Tibial artery (tissue), 4 donors: ENCODE measurements around the gene BRAF.
"Not testable (repeated sequence)": the region's sequence is repeated elsewhere in the genome, so short reads cannot be mapped to it uniquely, and the experiment has no call there.

Experiments
- DNase-seq, 2 donors: peaks; one replicate each; pipeline ENCODE4 v3.0.0-alpha.2; 2019
- H3K27ac ChIP-seq, 2 donors: fragments of 200-600 bp; sonication (generic) in 1 of 2; 1 replicate in 1 of 2; 2 replicates in 1 of 2; pipeline ENCODE4 v1.5.1; 2018 to 2019; ENCODE audit warnings: mild to moderate bottlenecking in 1 of 2
- H3K27me3 ChIP-seq, 2 donors: fragments of 200-600 bp; sonication (generic) in 1 of 2; one replicate each; pipeline versions ENCODE4 v1.5.1 to v1.6.0; 2016 to 2019
- H3K36me3 ChIP-seq, 3 donors: fragments of 200-600 bp; sonication (generic) in 2 of 3; one replicate each; pipeline ENCODE4 v1.5.1; 2016 to 2019; ENCODE audit warnings: mild to moderate bottlenecking in 2 of 3
- H3K4me1 ChIP-seq, 4 donors: fragments of 200-600 bp; sonication (generic) in 2 of 4; 1 replicate in 3 of 4; 2 replicates in 1 of 4; pipeline ENCODE4 v1.5.1; 2016 to 2019
- H3K4me3 ChIP-seq, 2 donors: fragments of 200-600 bp; sonication (generic) in 1 of 2; 1 replicate in 1 of 2; 2 replicates in 1 of 2; pipeline ENCODE4 v1.5.1; 2018 to 2019; ENCODE audit warnings: mild to moderate bottlenecking in 2 of 2
- H3K9me3 ChIP-seq, 3 donors: fragments of 200-600 bp; sonication (generic) in 1 of 3; one replicate each; pipeline ENCODE4 v1.5.1; 2016 to 2019
- intact Hi-C: fragments of 100-400 bp; cut with DNase I; formaldehyde crosslinking; loops from one replicate; pipeline ENCODE4 v1.15.0; 2023; ENCODE audit warnings: low total_unique reads
- TF ChIP-seq, protein P1 (sequence below), 2 experiments: fragments of 200-600 bp in 1 of 2; fragments of 450-650 bp in 1 of 2; IDR thresholded peaks; one replicate each; pipeline ENCODE4 v1.5.1; 2017 to 2019; ENCODE audit warnings: antibody characterized with exemption in 2 of 2, mild to moderate bottlenecking in 1 of 2, moderate library complexity in 1 of 2

BRAF gene

DNA sequence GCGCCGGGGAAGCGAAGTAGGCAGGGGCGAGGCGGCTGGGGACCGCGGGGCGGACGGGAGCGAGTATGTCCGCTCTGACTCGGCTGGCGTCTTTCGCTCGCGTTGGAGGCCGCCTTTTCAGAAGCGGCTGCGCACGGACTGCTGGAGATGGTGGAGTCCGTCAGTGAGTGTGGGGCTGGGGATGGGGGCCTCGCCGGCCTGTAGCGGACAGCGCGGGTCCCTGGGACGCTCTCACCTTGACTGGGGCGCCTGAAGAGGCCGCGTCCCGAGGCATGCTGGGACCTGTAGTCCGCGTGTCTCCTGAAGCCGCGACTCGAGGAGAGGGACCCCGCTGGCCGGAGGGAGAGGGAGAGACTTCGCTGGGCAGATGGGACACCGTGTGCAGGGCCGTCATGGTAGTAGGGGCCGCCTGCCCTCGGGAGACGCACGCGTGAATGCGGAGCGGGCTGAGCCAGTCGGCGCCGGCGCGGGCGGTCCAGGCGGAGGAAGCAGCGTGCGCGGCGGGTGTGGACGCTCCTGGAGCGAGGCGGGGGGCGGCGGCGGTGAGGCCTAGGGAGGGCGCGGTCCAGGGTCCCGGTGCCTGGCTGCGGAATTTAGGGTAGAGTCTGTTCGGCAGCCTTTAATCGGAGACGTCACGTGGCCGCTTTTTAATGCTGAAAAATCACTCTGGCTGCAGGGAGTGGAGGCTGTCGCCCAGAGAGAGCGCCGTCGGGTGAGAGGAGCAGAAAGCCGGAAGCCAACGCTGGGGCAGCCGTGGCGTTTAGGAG is 227.9 kb downstream of the BRAF start, which contains the start of gene NDUFB2:
Gene NDUFB2, plus strand, starts transcription at position 29 of the 767 bp plus-strand sequence. Its CDS starts 37 bp downstream, at position 66.
- H3K36me3 ChIP-seq, result peaks cover 0 to 21% (median 0%) of the 10 kb centered on the region in 3 donors
- H3K4me3 ChIP-seq, result peak within 1 kb of the TSS; percentile 66 to 95
- peak within 1 kb of the TSS; percentile 85 to 95 for H3K27ac ChIP-seq
- TF ChIP-seq, protein P1, sequence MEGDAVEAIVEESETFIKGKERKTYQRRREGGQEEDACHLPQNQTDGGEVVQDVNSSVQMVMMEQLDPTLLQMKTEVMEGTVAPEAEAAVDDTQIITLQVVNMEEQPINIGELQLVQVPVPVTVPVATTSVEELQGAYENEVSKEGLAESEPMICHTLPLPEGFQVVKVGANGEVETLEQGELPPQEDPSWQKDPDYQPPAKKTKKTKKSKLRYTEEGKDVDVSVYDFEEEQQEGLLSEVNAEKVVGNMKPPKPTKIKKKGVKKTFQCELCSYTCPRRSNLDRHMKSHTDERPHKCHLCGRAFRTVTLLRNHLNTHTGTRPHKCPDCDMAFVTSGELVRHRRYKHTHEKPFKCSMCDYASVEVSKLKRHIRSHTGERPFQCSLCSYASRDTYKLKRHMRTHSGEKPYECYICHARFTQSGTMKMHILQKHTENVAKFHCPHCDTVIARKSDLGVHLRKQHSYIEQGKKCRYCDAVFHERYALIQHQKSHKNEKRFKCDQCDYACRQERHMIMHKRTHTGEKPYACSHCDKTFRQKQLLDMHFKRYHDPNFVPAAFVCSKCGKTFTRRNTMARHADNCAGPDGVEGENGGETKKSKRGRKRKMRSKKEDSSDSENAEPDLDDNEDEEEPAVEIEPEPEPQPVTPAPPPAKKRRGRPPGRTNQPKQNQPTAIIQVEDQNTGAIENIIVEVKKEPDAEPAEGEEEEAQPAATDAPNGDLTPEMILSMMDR (IDR thresholded peaks at IDR 0.05), result peak in 1 of 2 experiments; percentile 14
- peaks cover 0 to 25% (median 15%) of the 10 kb centered on the region in 4 donors for H3K4me1 ChIP-seq
- no peaks in the 10 kb centered on the region for H3K9me3 ChIP-seq
- intact Hi-C loops, result no loop called here
- H3K27me3 ChIP-seq, result no peaks in the 10 kb centered on the region
- peak; percentile 68 to 80 for DNase-seq

DNA sequence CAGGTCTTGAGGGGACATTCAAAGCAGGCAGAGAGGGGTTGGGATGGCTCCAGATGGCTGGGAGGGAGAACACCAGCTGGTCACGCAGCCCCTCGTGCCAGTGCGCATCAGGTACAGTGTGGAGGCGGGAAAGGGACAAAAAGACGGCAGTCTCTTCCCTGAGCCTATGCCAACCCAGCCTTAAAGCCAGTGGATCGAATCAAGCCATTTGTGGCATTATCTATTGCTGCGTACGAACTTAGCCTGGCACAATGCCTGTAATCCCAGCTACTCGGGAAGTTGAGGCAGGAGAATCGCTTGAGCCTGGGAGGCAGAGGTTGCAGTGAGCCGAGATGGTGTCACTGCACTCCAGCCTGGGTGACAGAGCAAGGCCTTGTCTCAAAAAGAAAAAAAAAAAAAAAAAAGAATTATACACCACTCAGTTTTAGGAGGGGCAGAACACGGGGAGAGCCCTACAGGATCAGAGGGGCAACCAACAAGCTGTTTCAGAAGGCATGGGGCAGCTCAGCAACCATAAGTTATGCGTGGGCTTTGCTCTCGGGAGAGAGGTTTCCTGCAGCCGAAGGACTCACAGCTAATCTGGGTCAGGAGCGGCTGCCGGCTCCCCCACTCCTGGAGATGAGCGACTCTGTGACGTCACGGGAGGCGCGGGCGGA is 228.6 kb downstream of the BRAF start:
- H3K36me3 ChIP-seq, result peaks cover 0 to 28% (median 0%) of the 10 kb centered on the region in 3 donors
- H3K27ac ChIP-seq, result peak overlapping the region; percentile 85 to 95
- no peaks in the 10 kb centered on the region for H3K9me3 ChIP-seq
- H3K4me3 ChIP-seq, result peak overlapping the region; percentile 66 to 95
- H3K4me1 ChIP-seq, result peaks cover 0 to 25% (median 15%) of the 10 kb centered on the region in 4 donors
- intact Hi-C loops, result no loop called here
- TF ChIP-seq, protein P1 (IDR thresholded peaks at IDR 0.05), result no peak
- DNase-seq, result peak; percentile 95 to 96
- no peaks in the 10 kb centered on the region for H3K27me3 ChIP-seq

DNA sequence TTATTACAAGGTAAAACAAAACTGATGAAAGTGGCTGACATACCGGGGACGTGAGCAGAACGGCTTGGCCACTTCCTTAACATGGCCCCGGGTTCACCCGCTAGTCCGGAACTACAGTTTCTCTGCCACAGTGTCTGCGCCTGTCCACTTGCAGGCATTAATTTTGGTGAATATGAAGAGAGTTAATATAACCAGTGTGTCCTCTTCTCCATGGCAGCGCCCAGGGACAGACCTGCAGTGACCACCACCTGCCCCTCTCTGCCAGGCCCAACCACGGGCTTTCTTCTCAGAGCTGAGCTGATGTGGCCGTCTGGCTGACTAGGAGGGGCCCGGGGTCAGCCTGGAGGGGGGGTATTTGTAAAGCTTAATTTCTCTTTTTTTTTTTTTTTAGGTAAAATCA is 229.3 kb downstream of the BRAF start:
- Histone ChIP-seq H3K36me3 (peaks cover 0 to 36% (median 3%) of the 10 kb centered on the region in 3 donors), H3K4me3 (no peak overlapping the region)
- intact Hi-C loops, result no loop called here

DNA sequence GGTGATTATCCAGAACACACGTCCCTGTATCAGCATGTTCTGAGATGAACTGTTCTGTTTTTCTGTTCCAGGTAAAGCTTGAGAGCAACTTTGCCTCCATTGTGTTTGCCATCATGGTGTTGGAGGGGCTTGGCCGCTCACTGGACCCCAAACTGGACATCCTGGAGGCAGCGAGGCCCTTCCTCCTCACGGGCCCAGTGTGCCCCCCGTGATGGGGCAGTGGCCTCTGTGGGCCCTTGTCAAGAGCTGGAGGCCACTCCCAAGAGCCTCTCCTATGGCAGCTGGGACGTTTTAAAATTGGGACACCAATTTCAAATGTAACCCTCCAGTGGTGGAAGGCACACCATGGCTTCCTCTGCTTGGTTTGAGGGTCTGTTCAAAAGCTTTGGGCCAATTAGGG is 230.1 kb downstream of the BRAF start:
- no peaks in the 10 kb centered on the region for H3K27me3 ChIP-seq
- no peaks in the 10 kb centered on the region for H3K9me3 ChIP-seq
- H3K4me1 ChIP-seq, result peaks cover 0 to 25% (median 15%) of the 10 kb centered on the region in 4 donors
- H3K27ac ChIP-seq, result no peak overlapping the region
- DNase-seq, result peak in 1 of 2 donors; percentile 13
- H3K4me3 ChIP-seq, result no peak overlapping the region
- intact Hi-C loops, result no loop called here
- peaks cover 0 to 43% (median 11%) of the 10 kb centered on the region in 3 donors for H3K36me3 ChIP-seq
- TF ChIP-seq, protein P1 (IDR thresholded peaks at IDR 0.05), result no peak

More for the DNA sequence above, 229.3 kb downstream of the BRAF start:
- Histone ChIP-seq H3K27me3 (no peaks in the 10 kb centered on the region), H3K27ac (peak overlapping the region in 1 of 2 donors; percentile 95), H3K4me1 (peaks cover 0 to 25% (median 15%) of the 10 kb centered on the region in 4 donors), H3K9me3 (no peaks in the 10 kb centered on the region)
- no peak for DNase-seq
- TF ChIP-seq, protein P1 (IDR thresholded peaks at IDR 0.05), result no peak

DNA sequence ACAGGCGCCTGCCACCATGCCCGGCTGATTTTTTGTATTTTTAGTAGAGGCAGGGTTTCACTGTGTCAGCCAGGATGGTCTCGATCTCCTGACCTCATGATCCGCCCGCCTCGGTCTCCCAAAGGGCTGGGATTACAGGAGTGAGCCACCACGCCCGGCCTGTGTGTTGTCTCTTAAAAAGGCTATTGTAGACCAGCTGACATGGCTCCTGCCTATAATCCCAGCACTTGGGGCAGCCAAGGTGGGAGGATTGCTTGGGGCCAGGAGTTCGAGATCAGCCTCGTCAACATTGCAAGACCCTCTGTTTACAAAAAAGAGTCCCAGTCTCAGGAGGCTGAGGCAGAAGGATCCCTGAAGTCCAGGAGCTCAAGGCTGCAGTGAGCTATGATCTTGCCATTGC is 230.9 kb downstream of the BRAF start:
- H3K9me3 ChIP-seq, DNase-seq, H3K4me3 ChIP-seq, intact Hi-C loops, H3K27me3 ChIP-seq, H3K27ac ChIP-seq: not testable (repeated sequence)
- Histone ChIP-seq H3K4me1 (peaks cover 0 to 23% (median 15%) of the 10 kb centered on the region in 4 donors), H3K36me3 (peaks cover 0 to 51% (median 16%) of the 10 kb centered on the region in 3 donors)
